Osteoblast (primary cell): ENCODE results near the gene RNF167. TPM values are rescaled to one million over a fixed set of nuclear protein-coding genes. Genes with fewer than 3 reads are reported as not detected.

ENCODE experiments used
- DNase-seq: peaks from one replicate; pipeline ENCODE4 v3.0.0; 2011; ENCODE audit warnings: low spot score, mixed read lengths; ENCODE audit not compliant: insufficient read length; ENCODE audit errors: missing footprints
- H2AFZ ChIP-seq: 2 replicates; pipeline ENCODE4 v1.6.0; 2011; ENCODE audit warnings: mild to moderate bottlenecking, low read length
- H3K27ac ChIP-seq: 2 replicates; pipeline ENCODE4 v1.5.1; 2011; ENCODE audit warnings: mild to moderate bottlenecking, low read depth, low read length, moderate library complexity
- H3K27me3 ChIP-seq: 2 replicates; pipeline ENCODE4 v1.6.0; 2012; ENCODE audit warnings: mild to moderate bottlenecking, control low read depth, inconsistent platforms, low read length, moderate library complexity; ENCODE audit not compliant: insufficient read depth
- H3K36me3 ChIP-seq: 2 replicates; pipeline ENCODE4 v1.5.1; 2011; ENCODE audit warnings: mild to moderate bottlenecking, low read length, control low read depth, moderate library complexity; ENCODE audit not compliant: insufficient read depth
- H3K4me1 ChIP-seq: 2 replicates; pipeline ENCODE4 v1.5.1; 2011; ENCODE audit warnings: mild to moderate bottlenecking, low read length, control low read depth, moderate library complexity; ENCODE audit not compliant: insufficient read depth
- H3K4me2 ChIP-seq: 2 replicates; pipeline ENCODE4 v1.6.0; 2011; ENCODE audit warnings: mild to moderate bottlenecking, low read length; ENCODE audit not compliant: insufficient read depth
- H3K4me3 ChIP-seq: fragments of 200-600 bp; sonication (generic); 3 replicates; pipeline ENCODE4 v1.5.1; 2012; ENCODE audit warnings: mild to moderate bottlenecking, low read length, inconsistent platforms; ENCODE audit not compliant: insufficient read depth
- H3K79me2 ChIP-seq: 2 replicates; pipeline ENCODE4 v1.6.0; 2012; ENCODE audit warnings: mild to moderate bottlenecking, low read length, control low read depth, inconsistent platforms; ENCODE audit not compliant: insufficient read depth
- H3K9me3 ChIP-seq: 2 replicates; pipeline ENCODE4 v1.5.1; 2011; ENCODE audit warnings: low read depth, low read length, control low read depth
- H4K20me1 ChIP-seq: 2 replicates; pipeline ENCODE4 v1.6.0; 2012; ENCODE audit warnings: mild to moderate bottlenecking, low read length, control low read depth; ENCODE audit not compliant: insufficient read depth
- CTCF ChIP-seq: IDR thresholded peaks from 2 replicates; pipeline ENCODE4 v1.5.1; 2011; ENCODE audit warnings: mild to moderate bottlenecking, low read depth, low read length, moderate library complexity; ENCODE audit errors: extremely low read depth
- total RNA-seq: library from RNA; depleted of rRNA; stranded (reverse); fragments of >200 nt; gene quantifications from 2 replicates; pipeline ENCODE4 v1.2.3, GENCODE V29; 2012

The RNF167 gene
- total RNA-seq, 1 donor = 25.3 TPM

GRCh38 chr17:4938069-4938491, 2.0 kb upstream of the RNF167 start:
- DNase-seq = no peak

GRCh38 chr17:4938688-4939545, 1.2 kb upstream of the RNF167 start:
- peaks cover 28% of the 10 kb centered on the region for H4K20me1 ChIP-seq
- no peak for TF ChIP-seq CTCF
- no peaks in the 10 kb centered on the region for H3K9me3 ChIP-seq
- peaks cover 34% of the 10 kb centered on the region for H3K4me1 ChIP-seq
- peaks cover 55% of the 10 kb centered on the region for H3K79me2 ChIP-seq
- peak overlapping the region; percentile 98 for H3K4me2 ChIP-seq
- H2AFZ ChIP-seq = peak overlapping the region; percentile 76
- H3K4me3 ChIP-seq = peak overlapping the region; percentile 95
- H3K27me3 ChIP-seq = no peaks in the 10 kb centered on the region
- peaks cover 43% of the 10 kb centered on the region for H3K36me3 ChIP-seq
- peak; percentile 84 for DNase-seq
- peak overlapping the region; percentile 91 for H3K27ac ChIP-seq

More at GRCh38 chr17:4938069-4938491, 2.0 kb upstream of the RNF167 start:
- Histone ChIP-seq H3K9me3 (no peaks in the 10 kb centered on the region), H4K20me1 (peaks cover 20% of the 10 kb centered on the region), H3K4me1 (peaks cover 36% of the 10 kb centered on the region), H3K27ac (no peak overlapping the region), H3K27me3 (no peaks in the 10 kb centered on the region), H3K4me3 (no peak overlapping the region), H3K36me3 (peaks cover 35% of the 10 kb centered on the region), H3K79me2 (peaks cover 49% of the 10 kb centered on the region), H3K4me2 (no peak overlapping the region), H2AFZ (no peak overlapping the region)
- TF ChIP-seq CTCF = no peak

- Histone ChIP-seq H4K20me1 (peaks cover 34% of the 10 kb centered on the region), H3K4me3 (peak overlapping the region; percentile 95), H3K36me3 (peaks cover 49% of the 10 kb centered on the region), H3K4me2 (peak overlapping the region; percentile 98), H3K4me1 (peaks cover 32% of the 10 kb centered on the region), H3K79me2 (peaks cover 60% of the 10 kb centered on the region), H3K27me3 (no peaks in the 10 kb centered on the region), H3K27ac (peak overlapping the region; percentile 91), H3K9me3 (no peaks in the 10 kb centered on the region), H2AFZ (peak overlapping the region; percentile 76)
- no peak for TF ChIP-seq CTCF
- DNase-seq = no peak
These were observed 597 bp upstream of the RNF167 start for GRCh38 chr17:4939546-4939795.

GRCh38 chr17:4940555-4941318, 669 bp downstream of the RNF167 start:
- TF ChIP-seq CTCF = no peak
- peak; percentile 96 for DNase-seq

More at GRCh38 chr17:4940555-4941318, 669 bp downstream of the RNF167 start:
- Histone ChIP-seq H2AFZ (peak overlapping the region; percentile 93), H3K27ac (peak overlapping the region; percentile 91), H3K27me3 (no peaks in the 10 kb centered on the region), H3K36me3 (peaks cover 61% of the 10 kb centered on the region), H3K4me3 (peak overlapping the region; percentile 95), H3K79me2 (peaks cover 73% of the 10 kb centered on the region), H3K4me1 (peaks cover 43% of the 10 kb centered on the region), H3K4me2 (peak overlapping the region; percentile 98), H4K20me1 (peaks cover 46% of the 10 kb centered on the region), H3K9me3 (no peaks in the 10 kb centered on the region)
